Keratinocyte (primary cell): Measurements from ENCODE around the gene TP53RK.

Experiments
- EZH2 ChIP-seq: IDR thresholded peaks from one replicate; pipeline ENCODE4 v1.6.1; 2012; ENCODE audit warnings: inconsistent platforms, mild to moderate bottlenecking, low read length, moderate library complexity
- TF ChIP-seq, protein P1 (sequence below), 3 experiments: IDR thresholded peaks in 1 of 3; conservative IDR thresholded peaks in 1 of 3; optimal IDR thresholded peaks in 1 of 3; 2 replicates in 2 of 3; 3 replicates in 1 of 3; pipeline versions ENCODE3 to v1.5.1; 2011; ENCODE audit warnings: low read length in 3 of 3, mild to moderate bottlenecking in 3 of 3, moderate library complexity in 2 of 3, control low read depth in 1 of 3, inconsistent platforms in 1 of 3; ENCODE audit not compliant: insufficient read depth in 2 of 3; ENCODE audit errors: extremely low read depth in 1 of 3

DNA sequence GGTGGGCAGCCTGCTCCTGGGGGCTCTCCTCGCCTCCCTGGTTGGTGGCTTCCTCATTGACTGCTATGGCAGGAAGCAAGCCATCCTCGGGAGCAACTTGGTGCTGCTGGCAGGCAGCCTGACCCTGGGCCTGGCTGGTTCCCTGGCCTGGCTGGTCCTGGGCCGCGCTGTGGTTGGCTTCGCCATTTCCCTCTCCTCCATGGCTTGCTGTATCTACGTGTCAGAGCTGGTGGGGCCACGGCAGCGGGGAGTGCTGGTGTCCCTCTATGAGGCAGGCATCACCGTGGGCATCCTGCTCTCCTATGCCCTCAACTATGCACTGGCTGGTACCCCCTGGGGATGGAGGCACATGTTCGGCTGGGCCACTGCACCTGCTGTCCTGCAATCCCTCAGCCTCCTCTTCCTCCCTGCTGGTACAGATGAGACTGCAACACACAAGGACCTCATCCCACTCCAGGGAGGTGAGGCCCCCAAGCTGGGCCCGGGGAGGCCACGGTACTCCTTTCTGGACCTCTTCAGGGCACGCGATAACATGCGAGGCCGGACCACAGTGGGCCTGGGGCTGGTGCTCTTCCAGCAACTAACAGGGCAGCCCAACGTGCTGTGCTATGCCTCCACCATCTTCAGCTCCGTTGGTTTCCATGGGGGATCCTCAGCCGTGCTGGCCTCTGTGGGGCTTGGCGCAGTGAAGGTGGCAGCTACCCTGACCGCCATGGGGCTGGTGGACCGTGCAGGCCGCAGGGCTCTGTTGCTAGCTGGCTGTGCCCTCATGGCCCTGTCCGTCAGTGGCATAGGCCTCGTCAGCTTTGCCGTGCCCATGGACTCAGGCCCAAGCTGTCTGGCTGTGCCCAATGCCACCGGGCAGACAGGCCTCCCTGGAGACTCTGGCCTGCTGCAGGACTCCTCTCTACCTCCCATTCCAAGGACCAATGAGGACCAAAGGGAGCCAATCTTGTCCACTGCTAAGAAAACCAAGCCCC is 36.2 kb upstream of the TP53RK start:
- TF ChIP-seq, protein P1, sequence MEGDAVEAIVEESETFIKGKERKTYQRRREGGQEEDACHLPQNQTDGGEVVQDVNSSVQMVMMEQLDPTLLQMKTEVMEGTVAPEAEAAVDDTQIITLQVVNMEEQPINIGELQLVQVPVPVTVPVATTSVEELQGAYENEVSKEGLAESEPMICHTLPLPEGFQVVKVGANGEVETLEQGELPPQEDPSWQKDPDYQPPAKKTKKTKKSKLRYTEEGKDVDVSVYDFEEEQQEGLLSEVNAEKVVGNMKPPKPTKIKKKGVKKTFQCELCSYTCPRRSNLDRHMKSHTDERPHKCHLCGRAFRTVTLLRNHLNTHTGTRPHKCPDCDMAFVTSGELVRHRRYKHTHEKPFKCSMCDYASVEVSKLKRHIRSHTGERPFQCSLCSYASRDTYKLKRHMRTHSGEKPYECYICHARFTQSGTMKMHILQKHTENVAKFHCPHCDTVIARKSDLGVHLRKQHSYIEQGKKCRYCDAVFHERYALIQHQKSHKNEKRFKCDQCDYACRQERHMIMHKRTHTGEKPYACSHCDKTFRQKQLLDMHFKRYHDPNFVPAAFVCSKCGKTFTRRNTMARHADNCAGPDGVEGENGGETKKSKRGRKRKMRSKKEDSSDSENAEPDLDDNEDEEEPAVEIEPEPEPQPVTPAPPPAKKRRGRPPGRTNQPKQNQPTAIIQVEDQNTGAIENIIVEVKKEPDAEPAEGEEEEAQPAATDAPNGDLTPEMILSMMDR (optimal IDR thresholded peaks at IDR 0.05 in 1 of 3, IDR thresholded peaks at IDR 0.05 in 1 of 3, conservative IDR thresholded peaks at IDR 0.05 in 1 of 3; ENCODE audit: extremely low read depth in 1 of 3, insufficient read depth in 2 of 3, low read length in 3 of 3), result no peak
- no peak for TF ChIP-seq EZH2
